ENCODE results near the gene AAK1. TPM values are rescaled to one million over a fixed set of nuclear protein-coding genes. Genes with fewer than 3 reads are reported as not detected.

The AAK1 gene
- total RNA-seq, 4 donors from 2014 or later = 34.8 to 109 (median 70.2) TPM

GRCh38 chr2:69505710-69506109 is 137.8 kb downstream of the AAK1 start:
- TF ChIP-seq POLR2AphosphoS5 (IDR thresholded peaks at IDR 0.05) = no peak
- TF ChIP-seq EP300 (IDR thresholded peaks at IDR 0.05; ENCODE audit: low read depth) = no peak
- no peak for TF ChIP-seq POLR2A (IDR thresholded peaks at IDR 0.05)
- no peak for TF ChIP-seq CTCF (IDR thresholded peaks at IDR 0.05)
- H3K4me3 ChIP-seq = no peak overlapping the region
- no peaks in the 10 kb centered on the region for H3K27me3 ChIP-seq
- H3K4me1 ChIP-seq = peaks cover 0 to 19% (median 5%) of the 10 kb centered on the region in 4 donors
- in situ Hi-C loops (cut with MboI; ENCODE audit: low pct_ligation_motif_present in 1 of 4, low pct_unique_long_range_greater_than_20kb in 1 of 4, low sequenced_read_pairs in 3 of 4) (no loop called here), intact Hi-C loops (cut with DNase I; ENCODE audit: low total_unique reads) (no loop called here)
- WGBS, 2 donors (ENCODE audit: low coverage in 1 of 2) = 87 to 95% methylated on average over 5 to 6 of the region's 6 CpGs
- no peak overlapping the region for H3K27ac ChIP-seq
- no peaks in the 10 kb centered on the region for H3K9me3 ChIP-seq
- peaks cover 0 to 53% (median 18%) of the 10 kb centered on the region in 4 donors for H3K36me3 ChIP-seq
- no peak for DNase-seq

DNA sequence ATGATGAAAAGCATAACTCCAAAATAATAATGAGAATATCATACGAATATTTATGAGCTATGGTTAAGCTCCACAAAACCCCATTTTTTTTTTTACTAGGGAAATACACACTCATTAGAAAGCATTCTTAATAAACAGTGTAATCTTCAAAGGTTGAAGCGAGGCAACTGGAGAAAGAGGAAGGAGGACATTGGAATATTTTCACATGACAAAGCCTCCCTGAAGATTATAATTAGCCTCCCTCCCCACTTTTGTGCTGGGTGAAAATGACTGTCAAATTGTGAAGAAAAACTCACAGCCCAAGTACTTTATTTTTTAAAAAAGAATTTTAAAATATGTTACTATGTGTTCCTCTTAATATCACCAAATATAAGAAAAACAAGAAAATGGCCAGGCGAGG is 142.2 kb downstream of the AAK1 start:
- WGBS, 2 donors (ENCODE audit: low coverage in 1 of 2) = 83 to 93% methylated on average over 3 of the region's 3 CpGs
- TF ChIP-seq CTCF (IDR thresholded peaks at IDR 0.05) = no peak
- no peak for TF ChIP-seq POLR2AphosphoS5 (IDR thresholded peaks at IDR 0.05)
- no peak for TF ChIP-seq POLR2A (IDR thresholded peaks at IDR 0.05)
- TF ChIP-seq EP300 (IDR thresholded peaks at IDR 0.05; ENCODE audit: low read depth) = no peak
- Histone ChIP-seq H3K27ac (no peak overlapping the region), H3K36me3 (peaks cover 0 to 34% (median 8%) of the 10 kb centered on the region in 4 donors), H3K4me3 (no peak overlapping the region), H3K27me3 (no peaks in the 10 kb centered on the region), H3K4me1 (peaks cover 0 to 23% (median 4%) of the 10 kb centered on the region in 4 donors), H3K9me3 (no peaks in the 10 kb centered on the region)
- in situ Hi-C loops (cut with MboI; ENCODE audit: low pct_ligation_motif_present in 1 of 4, low pct_unique_long_range_greater_than_20kb in 1 of 4, low sequenced_read_pairs in 3 of 4) = no loop called here
- intact Hi-C loops (cut with DNase I; ENCODE audit: low total_unique reads) = no loop called here
- DNase-seq = no peak

DNA sequence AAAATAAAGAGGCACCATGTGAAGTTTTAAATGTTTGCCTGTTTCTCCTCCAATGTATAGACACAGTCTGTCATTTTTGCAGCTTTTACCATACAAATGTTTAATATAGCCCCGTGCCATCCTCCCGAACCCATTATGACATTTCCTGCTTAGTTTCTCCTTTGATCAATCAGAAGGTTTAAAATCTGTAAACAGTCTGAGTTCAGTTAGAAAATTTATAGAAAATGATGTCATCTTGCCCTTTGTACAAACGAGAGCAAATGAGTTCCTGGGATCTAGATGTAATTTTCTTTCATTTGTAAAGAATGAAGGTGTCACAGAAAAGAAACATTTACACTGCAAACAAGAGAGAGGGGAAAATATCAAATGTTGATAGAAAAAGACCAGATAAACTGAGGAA is 143.6 kb downstream of the AAK1 start:
- Histone ChIP-seq H3K27me3 (no peaks in the 10 kb centered on the region), H3K4me1 (peaks cover 0 to 23% (median 7%) of the 10 kb centered on the region in 4 donors), H3K9me3 (no peaks in the 10 kb centered on the region), H3K4me3 (no peak overlapping the region), H3K27ac (peak overlapping the region in 3 of 4 donors; percentile 13 to 32 (median 32)), H3K36me3 (peaks cover 0 to 22% (median 4%) of the 10 kb centered on the region in 4 donors)
- in situ Hi-C loops (cut with MboI; ENCODE audit: low pct_ligation_motif_present in 1 of 4, low pct_unique_long_range_greater_than_20kb in 1 of 4, low sequenced_read_pairs in 3 of 4) = no loop called here
- 44 to 46% methylated on average over 3 of the region's 3 CpGs for WGBS, 2 donors (ENCODE audit: low coverage in 1 of 2)
- DNase-seq = no peak
- TF ChIP-seq CTCF (IDR thresholded peaks at IDR 0.05) (no peak), POLR2A (IDR thresholded peaks at IDR 0.05) (no peak), POLR2AphosphoS5 (IDR thresholded peaks at IDR 0.05) (no peak), EP300 (IDR thresholded peaks at IDR 0.05; ENCODE audit: low read depth) (no peak)
- intact Hi-C loops (cut with DNase I; ENCODE audit: low total_unique reads) = no loop called here

- Histone ChIP-seq H3K27me3 (no peaks in the 10 kb centered on the region), H3K4me1 (peaks cover 0 to 23% (median 7%) of the 10 kb centered on the region in 4 donors), H3K36me3 (peaks cover 0 to 22% (median 2%) of the 10 kb centered on the region in 4 donors), H3K9me3 (no peaks in the 10 kb centered on the region), H3K27ac (no peak overlapping the region), H3K4me3 (no peak overlapping the region)
- TF ChIP-seq POLR2A (IDR thresholded peaks at IDR 0.05) = no peak
- TF ChIP-seq CTCF (IDR thresholded peaks at IDR 0.05) = no peak
- TF ChIP-seq EP300 (IDR thresholded peaks at IDR 0.05; ENCODE audit: low read depth) = no peak
- no peak for TF ChIP-seq POLR2AphosphoS5 (IDR thresholded peaks at IDR 0.05)
- intact Hi-C loops (cut with DNase I; ENCODE audit: low total_unique reads) (no loop called here), in situ Hi-C loops (cut with MboI; ENCODE audit: low pct_ligation_motif_present in 1 of 4, low pct_unique_long_range_greater_than_20kb in 1 of 4, low sequenced_read_pairs in 3 of 4) (no loop called here)
- no peak for DNase-seq
- 71 to 77% methylated on average over 3 of the region's 3 CpGs for WGBS, 2 donors (ENCODE audit: low coverage in 1 of 2)
Observed at GRCh38 chr2:69499242-69499641, 144.3 kb downstream of the AAK1 start.
